Naive thymus-derived CD8-positive, alpha-beta T cell (primary cell): ENCODE results near the gene SYDE2. TPM values are rescaled to one million over a fixed set of nuclear protein-coding genes. Genes with fewer than 3 reads are reported as not detected.
"Not testable (repeated sequence)": the region's sequence is repeated elsewhere in the genome, so short reads cannot be mapped to it uniquely, and the experiment has no call there.

Experiments used
- ATAC-seq, 2 donors: fragments of 150-1000 bp; cut with Tn5 transposase in 1 of 2; sonication (Bioruptor Pico), chemical (Tn5 transposase) in 1 of 2; 1 replicate in 1 of 2; 2 replicates in 1 of 2; pipeline ENCODE4 v1.10.0; 2021; ENCODE audit warnings: mild to moderate bottlenecking in 2 of 2, moderate library complexity in 2 of 2
- POLR2A ChIA-PET: fragments of 350-600 bp; sonication (Branson Sonifier 250); formaldehyde crosslinking; loops from one replicate; lab custom pipeline; 2021; ENCODE audit warnings: antibody characterized with exemption; lab: Charles Lee
- DNase-seq, 10 donors: peaks; one replicate each; pipeline versions ENCODE4 v3.0.0 to v3.0.0-alpha.2; 2020 to 2022
- H3K27ac Mint-ChIP-seq, 10 donors: one replicate each; pipeline ENCODE4 v1.8.0; 2020 to 2022; ENCODE audit warnings: mild to moderate bottlenecking in 10 of 10, mixed read lengths in 10 of 10, moderate library complexity in 4 of 10, inconsistent platforms in 1 of 10
- H3K27me3 Mint-ChIP-seq, 5 donors: one replicate each; pipeline ENCODE4 v1.8.0; 2021 to 2022; ENCODE audit warnings: mixed read lengths in 5 of 5
- H3K36me3 Mint-ChIP-seq, 3 donors: one replicate each; pipeline ENCODE4 v1.8.0; 2020 to 2022; ENCODE audit warnings: mixed read lengths in 3 of 3, mild to moderate bottlenecking in 2 of 3, inconsistent platforms in 1 of 3
- H3K4me1 Mint-ChIP-seq, 4 donors: one replicate each; pipeline ENCODE4 v1.8.0; 2021 to 2022; ENCODE audit warnings: mixed read lengths in 4 of 4
- H3K4me3 Mint-ChIP-seq, 10 donors: one replicate each; pipeline ENCODE4 v1.8.0; 2020 to 2022; ENCODE audit warnings: mild to moderate bottlenecking in 10 of 10, mixed read lengths in 10 of 10, moderate library complexity in 6 of 10, inconsistent platforms in 1 of 10
- H3K9me3 Mint-ChIP-seq, 9 donors: one replicate each; pipeline ENCODE4 v1.8.0; 2020 to 2022; ENCODE audit warnings: mixed read lengths in 9 of 9, mild to moderate bottlenecking in 3 of 9, inconsistent platforms in 1 of 9, moderate library complexity in 1 of 9
- polyA plus RNA-seq, 3 donors: library from polyadenylated mRNA; unstranded; fragments of 300-500 nt; fragmentation: Illumina TruSeq; gene quantifications; one replicate each; pipeline ENCODE4 v1.2.3, GENCODE V29; 2021
- total RNA-seq, 8 experiments: library from RNA in 2 of 8; stranded (reverse) in 2 of 8; gene quantifications; one replicate each; pipeline ENCODE4 v1.2.3 and lab custom pipeline; 2021 to 2026

SYDE2 gene, protein sequence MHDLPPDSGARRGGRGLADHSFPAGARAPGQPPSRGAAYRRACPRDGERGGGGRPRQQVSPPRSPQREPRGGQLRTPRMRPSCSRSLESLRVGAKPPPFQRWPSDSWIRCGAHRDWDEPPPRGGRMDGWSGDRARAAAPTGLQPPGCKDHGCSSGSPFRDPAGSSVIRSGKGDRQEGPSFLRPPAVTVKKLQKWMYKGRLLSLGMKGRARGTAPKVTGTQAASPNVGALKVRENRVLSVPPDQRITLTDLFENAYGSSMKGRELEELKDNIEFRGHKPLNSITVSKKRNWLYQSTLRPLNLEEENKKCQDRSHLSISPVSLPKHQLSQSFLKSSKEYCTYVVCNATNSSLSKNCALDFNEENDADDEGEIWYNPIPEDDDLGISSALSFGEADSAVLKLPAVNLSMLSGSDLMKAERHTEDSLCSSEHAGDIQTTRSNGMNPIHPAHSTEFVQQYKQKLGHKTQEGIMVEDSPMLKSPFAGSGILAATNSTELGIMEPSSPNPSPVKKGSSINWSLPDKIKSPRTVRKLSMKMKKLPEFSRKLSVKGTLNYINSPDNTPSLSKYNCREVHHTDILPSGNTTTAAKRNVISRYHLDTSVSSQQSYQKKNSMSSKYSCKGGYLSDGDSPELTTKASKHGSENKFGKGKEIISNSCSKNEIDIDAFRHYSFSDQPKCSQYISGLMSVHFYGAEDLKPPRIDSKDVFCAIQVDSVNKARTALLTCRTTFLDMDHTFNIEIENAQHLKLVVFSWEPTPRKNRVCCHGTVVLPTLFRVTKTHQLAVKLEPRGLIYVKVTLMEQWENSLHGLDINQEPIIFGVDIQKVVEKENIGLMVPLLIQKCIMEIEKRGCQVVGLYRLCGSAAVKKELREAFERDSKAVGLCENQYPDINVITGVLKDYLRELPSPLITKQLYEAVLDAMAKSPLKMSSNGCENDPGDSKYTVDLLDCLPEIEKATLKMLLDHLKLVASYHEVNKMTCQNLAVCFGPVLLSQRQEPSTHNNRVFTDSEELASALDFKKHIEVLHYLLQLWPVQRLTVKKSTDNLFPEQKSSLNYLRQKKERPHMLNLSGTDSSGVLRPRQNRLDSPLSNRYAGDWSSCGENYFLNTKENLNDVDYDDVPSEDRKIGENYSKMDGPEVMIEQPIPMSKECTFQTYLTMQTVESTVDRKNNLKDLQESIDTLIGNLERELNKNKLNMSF
- total RNA-seq: 10 to 100 TPM in 1 of 2 experiments, 1 to 10 TPM in 1; 8.5 to 10.0 TPM
- 1 to 10 TPM; 2.7 to 5.8 (median 3.9) TPM for polyA plus RNA-seq
- 14.2 to 26.6 (median 18.5) reads per million in 6 experiments for total RNA-seq (lab: John Stamatoyannopoulos, UW)

DNA sequence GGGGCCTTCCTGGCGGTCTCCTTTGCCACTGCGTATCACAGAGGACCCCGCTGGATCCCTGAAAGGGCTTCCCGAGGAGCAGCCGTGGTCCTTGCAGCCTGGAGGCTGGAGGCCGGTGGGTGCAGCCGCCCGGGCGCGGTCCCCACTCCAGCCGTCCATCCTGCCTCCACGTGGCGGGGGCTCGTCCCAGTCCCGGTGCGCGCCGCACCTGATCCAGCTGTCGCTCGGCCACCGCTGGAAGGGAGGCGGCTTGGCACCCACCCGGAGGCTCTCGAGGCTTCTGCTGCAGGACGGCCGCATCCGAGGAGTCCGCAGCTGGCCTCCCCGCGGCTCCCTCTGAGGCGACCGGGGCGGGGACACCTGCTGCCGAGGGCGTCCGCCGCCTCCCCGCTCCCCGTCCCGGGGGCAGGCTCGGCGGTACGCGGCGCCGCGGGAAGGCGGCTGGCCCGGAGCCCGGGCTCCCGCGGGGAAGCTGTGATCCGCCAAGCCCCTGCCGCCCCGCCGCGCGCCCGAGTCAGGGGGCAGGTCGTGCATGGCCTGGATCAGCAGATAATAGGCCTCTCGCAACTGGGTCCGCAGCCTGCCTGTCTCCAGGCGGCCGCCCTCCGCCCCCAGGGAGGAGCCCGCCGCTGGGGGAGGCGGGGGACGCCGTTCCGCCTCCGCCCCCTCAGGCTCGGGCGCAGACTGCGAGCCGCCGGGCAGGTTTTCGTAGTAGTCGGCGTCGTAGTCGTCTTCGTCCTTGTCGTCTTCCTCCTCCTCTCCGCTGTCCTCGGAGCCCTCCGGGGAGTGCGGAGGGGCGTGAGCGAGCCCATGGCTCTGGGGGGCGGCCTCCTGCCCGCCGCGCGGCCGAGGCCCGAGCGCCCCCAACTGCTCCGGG lies at the start of gene SYDE2:
SYDE2 (minus strand) TSS at position 554 of the 877 bp plus-strand sequence; CDS start at position 534, 20 bp downstream.
- Mint-ChIP-seq H3K27ac (peak within 1 kb of the TSS; percentile 98 to 100 (median 99)), H3K9me3 (no peaks in the 10 kb centered on the region), H3K4me3 (peak within 1 kb of the TSS; percentile 93 to 100 (median 98)), H3K27me3 (peaks cover 0 to 17% (median 0%) of the 10 kb centered on the region in 5 donors), H3K36me3 (peaks cover 0 to 2% (median 0%) of the 10 kb centered on the region in 3 donors), H3K4me1 (peaks cover 7 to 47% (median 43%) of the 10 kb centered on the region in 4 donors)
- POLR2A ChIA-PET: interaction anchor here (0.6 to 3.4 kb wide), 19 partner anchors 9 to 1056 kb away, joined by 3 to 31 read pairs (median 4); partner anchors contain the start of genes BCL10, C1orf52 and PRKACB
- peak; percentile 77 to 81 for ATAC-seq
- peak; percentile 77 to 91 (median 88) for DNase-seq

DNA sequence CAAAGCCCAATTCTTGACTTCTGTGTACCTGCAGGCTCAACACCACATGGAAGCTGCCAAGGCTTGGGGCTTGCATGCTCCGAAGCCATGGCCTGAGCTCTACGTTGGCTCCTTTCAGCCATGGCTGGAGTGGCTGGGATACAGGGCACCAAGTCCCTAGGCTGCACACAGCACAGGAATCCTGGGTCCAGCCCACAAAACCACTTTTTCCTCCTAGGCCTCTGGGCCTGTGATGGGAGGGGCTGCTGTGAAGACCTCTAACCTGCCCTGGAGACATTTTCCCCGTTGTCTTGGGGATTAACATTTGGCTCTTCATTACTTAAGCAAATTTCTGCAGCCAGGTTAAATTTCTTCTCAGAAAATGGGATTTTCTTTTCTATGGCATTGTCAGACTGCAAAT lies 48.2 kb upstream of the SYDE2 start:
- peaks cover 9 to 20% (median 18%) of the 10 kb centered on the region in 4 donors for H3K4me1 Mint-ChIP-seq
- not testable (repeated sequence) for ATAC-seq
- POLR2A ChIA-PET: interaction anchor here (1.0 kb wide), 1 partner anchor 49 kb away, joined by 3 read pairs; no protein-coding TSS in a partner anchor

DNA sequence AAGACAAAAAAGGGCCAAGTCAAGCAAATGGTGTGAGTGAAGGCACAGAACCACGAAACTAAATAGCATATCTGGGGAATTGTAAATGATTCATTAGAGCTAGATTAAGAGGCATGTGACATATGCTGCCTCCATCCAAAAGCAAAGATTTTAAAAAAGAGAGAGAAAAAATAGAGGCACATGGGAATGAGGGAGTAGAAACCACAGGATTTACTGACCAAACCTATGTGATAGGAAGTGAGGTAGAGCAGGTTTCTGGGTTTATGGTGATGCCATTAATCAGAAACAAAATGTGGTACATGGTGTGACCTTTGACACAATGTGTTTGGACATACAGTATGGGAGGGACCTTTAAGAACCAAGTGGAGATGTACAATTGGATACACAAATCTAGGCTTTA lies 45.1 kb upstream of the SYDE2 start:
- ATAC-seq (no peak), DNase-seq (no peak)
- no peak overlapping the region for H3K4me3 Mint-ChIP-seq
- H3K9me3 Mint-ChIP-seq: peaks cover 0 to 5% (median 0%) of the 10 kb centered on the region in 9 donors
- peaks cover 4 to 12% (median 9%) of the 10 kb centered on the region in 4 donors for H3K4me1 Mint-ChIP-seq
- POLR2A ChIA-PET: no interaction called here
- H3K36me3 Mint-ChIP-seq: peaks cover 5 to 7% (median 6%) of the 10 kb centered on the region in 3 donors
- H3K27ac Mint-ChIP-seq: no peak overlapping the region
- no peaks in the 10 kb centered on the region for H3K27me3 Mint-ChIP-seq

More for the DNA sequence above, 48.2 kb upstream of the SYDE2 start:
- peaks cover 2 to 30% (median 5%) of the 10 kb centered on the region in 3 donors for H3K36me3 Mint-ChIP-seq
- peak overlapping the region in 1 of 10 donors; percentile 64 for H3K27ac Mint-ChIP-seq
- not testable (repeated sequence) for H3K9me3 Mint-ChIP-seq, H3K27me3 Mint-ChIP-seq, H3K4me3 Mint-ChIP-seq, DNase-seq

DNA sequence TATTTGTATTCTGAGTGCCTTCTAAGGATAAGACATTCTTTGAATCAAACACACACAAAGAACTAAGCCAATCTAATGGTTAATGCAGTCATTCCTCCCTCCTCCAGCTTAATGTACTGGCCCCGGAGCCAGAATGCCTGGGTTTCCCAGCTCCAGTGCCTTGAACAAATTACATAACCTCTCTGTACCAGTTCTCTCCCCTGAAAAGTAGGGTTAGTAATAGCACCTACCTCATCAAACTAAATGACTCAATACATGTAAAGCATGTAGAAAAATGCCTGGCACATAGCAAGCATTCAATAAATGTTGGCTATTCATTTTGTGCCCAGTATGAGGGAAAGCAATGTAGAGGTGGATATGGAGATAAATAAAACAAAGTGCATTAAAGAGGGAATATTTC lies 44.6 kb upstream of the SYDE2 start:
- peaks cover 2 to 9% (median 2%) of the 10 kb centered on the region in 3 donors for H3K36me3 Mint-ChIP-seq
- no peaks in the 10 kb centered on the region for H3K27me3 Mint-ChIP-seq
- no peak for ATAC-seq
- DNase-seq: no peak
- H3K4me3 Mint-ChIP-seq: no peak overlapping the region
- peaks cover 0 to 5% (median 0%) of the 10 kb centered on the region in 9 donors for H3K9me3 Mint-ChIP-seq
- H3K27ac Mint-ChIP-seq: no peak overlapping the region
- H3K4me1 Mint-ChIP-seq: peaks cover 8 to 15% (median 11%) of the 10 kb centered on the region in 4 donors
- POLR2A ChIA-PET: no interaction called here

DNA sequence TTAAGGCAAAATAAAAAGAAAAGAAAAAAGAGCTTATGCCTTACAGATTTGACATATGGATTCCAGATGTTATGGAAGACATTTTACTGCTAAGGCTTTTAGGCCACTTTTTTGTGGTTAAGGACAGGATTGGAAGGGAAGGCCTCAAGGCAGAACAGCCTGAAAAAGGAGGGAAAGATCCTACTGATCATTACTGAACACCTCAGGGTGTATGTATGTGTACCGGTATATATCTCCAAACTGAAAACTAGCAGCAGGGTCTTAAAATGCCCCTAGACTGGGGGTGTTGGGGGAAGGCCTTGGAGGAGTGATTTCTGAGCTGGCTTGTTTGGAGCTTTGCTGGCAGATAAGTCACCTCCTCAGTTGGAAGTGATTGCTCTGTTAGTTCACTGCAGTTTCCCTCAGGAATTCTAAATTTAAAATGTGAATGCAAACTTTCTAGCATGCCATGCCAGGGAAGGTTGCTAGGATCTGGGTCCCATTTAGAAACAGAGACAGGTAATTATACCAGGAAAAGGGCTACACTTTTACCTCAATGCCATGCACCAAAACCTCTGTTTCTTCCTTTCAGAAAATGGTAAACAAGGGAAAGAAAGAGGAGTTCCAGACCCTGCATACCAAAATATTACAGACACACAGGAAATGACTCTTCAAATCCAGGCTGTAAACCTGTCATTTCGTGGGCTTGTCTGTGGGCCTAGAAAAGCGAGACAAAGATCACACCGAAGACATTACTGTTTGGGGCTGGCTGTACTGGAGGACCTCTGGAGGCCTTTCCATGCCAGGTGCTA lies 43.6 kb upstream of the SYDE2 start:
- Mint-ChIP-seq H3K4me3 (no peak overlapping the region), H3K9me3 (peaks cover 0 to 3% (median 0%) of the 10 kb centered on the region in 9 donors), H3K27ac (peak overlapping the region in 2 of 10 donors; percentile 11 to 20), H3K4me1 (peaks cover 7 to 19% (median 12%) of the 10 kb centered on the region in 4 donors), H3K27me3 (no peaks in the 10 kb centered on the region), H3K36me3 (peaks cover 0 to 8% (median 0%) of the 10 kb centered on the region in 3 donors)
- ATAC-seq (no peak), DNase-seq (no peak)
- POLR2A ChIA-PET: no interaction called here

DNA sequence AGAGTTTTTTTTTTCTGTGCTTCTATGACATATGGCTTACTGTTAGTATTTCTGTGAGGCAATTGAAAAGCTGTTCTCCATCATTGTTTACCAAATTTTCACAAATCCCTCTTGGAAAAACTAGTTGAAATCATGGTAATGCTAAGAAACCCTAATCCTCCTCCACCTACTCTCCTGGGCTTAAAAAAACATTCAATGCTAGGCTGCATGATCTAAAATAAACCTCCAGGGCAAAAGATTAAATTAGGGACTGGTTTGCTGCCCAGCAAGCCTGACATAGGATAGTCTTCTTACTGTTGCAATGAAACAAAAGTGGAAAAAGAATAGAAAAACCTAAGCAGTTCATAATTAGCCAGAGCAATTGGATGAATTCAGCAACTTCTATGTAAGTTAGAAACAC lies 42.6 kb upstream of the SYDE2 start:
- Mint-ChIP-seq H3K4me3 (no peak overlapping the region), H3K9me3 (peaks cover 0 to 1% (median 0%) of the 10 kb centered on the region in 9 donors), H3K27me3 (peaks cover 0 to 2% (median 0%) of the 10 kb centered on the region in 5 donors), H3K27ac (no peak overlapping the region), H3K36me3 (peaks cover 0 to 7% (median 0%) of the 10 kb centered on the region in 3 donors), H3K4me1 (peaks cover 6 to 19% (median 11%) of the 10 kb centered on the region in 4 donors)
- ATAC-seq (no peak), DNase-seq (no peak)
- POLR2A ChIA-PET: interaction anchor here (0.6 kb wide), 1 partner anchor 1029 kb away, joined by 5 read pairs; no protein-coding TSS in a partner anchor

DNA sequence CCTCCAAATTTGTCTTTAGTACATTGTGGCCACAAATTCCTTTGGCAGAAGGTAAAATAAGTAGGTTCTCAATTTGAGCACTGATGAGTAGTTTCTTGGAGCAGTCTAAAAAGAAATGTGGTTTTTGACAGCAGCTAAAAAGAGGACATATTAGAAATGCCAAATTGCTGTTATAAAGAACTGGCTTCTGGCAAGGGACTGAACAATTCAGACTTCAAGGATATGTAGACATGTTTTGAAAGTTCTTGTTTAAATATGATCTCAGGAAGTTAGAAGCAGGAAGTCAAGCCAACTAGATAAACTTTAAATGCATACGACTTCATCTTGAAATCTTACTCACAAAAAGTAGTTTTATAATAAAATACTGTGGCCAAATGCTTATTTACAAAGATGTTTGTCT lies 39.8 kb upstream of the SYDE2 start:
- peak overlapping the region in 4 of 10 donors; percentile 5 to 51 (median 12) for H3K4me3 Mint-ChIP-seq
- POLR2A ChIA-PET: interaction anchor here (0.7 to 1.5 kb wide), 5 partner anchors 19 to 296 kb away, joined by 3 to 4 read pairs (median 3); partner anchors contain the start of genes BCL10 and C1orf52
- ATAC-seq (no peak), DNase-seq (peak in 1 of 10 donors; percentile 7)
- H3K27ac Mint-ChIP-seq: peak overlapping the region in 9 of 10 donors; percentile 3 to 89 (median 61)
- H3K27me3 Mint-ChIP-seq: peaks cover 0 to 8% (median 4%) of the 10 kb centered on the region in 5 donors
- peaks cover 0 to 1% (median 0%) of the 10 kb centered on the region in 9 donors for H3K9me3 Mint-ChIP-seq
- H3K4me1 Mint-ChIP-seq: peaks cover 6 to 19% (median 11%) of the 10 kb centered on the region in 4 donors
- H3K36me3 Mint-ChIP-seq: peaks cover 0 to 7% (median 0%) of the 10 kb centered on the region in 3 donors

DNA sequence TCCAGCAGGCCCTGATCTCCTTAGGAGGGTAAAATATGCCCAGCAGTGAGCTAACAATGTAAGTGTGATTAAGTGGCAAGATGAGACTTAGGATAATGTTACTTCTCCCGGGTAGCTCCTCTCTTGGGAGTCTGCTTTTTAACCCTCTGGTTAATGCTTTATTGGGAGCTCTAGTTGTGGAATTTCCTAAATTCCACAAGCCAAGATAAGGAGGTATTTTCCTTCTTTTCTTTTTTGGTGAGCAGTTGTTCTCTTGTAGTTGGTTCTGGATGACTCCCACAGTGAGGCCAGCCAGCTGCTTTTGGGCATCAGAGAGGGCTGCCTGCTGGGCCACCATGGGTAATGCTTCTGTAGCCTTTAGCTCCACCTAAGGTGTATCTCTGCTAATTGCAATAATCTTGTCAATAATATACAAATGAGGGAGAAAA lies 39.4 kb upstream of the SYDE2 start:
- peaks cover 0 to 1% (median 0%) of the 10 kb centered on the region in 9 donors for H3K9me3 Mint-ChIP-seq
- peak overlapping the region in 2 of 10 donors; percentile 5 for H3K4me3 Mint-ChIP-seq
- H3K27ac Mint-ChIP-seq: peak overlapping the region in 5 of 10 donors; percentile 61 to 89 (median 84)
- H3K36me3 Mint-ChIP-seq: peaks cover 0 to 7% (median 0%) of the 10 kb centered on the region in 3 donors
- peaks cover 0 to 8% (median 5%) of the 10 kb centered on the region in 5 donors for H3K27me3 Mint-ChIP-seq
- DNase-seq (peak in 2 of 10 donors; percentile 11 to 23), ATAC-seq (peak; percentile 63 to 73)
- peaks cover 6 to 19% (median 11%) of the 10 kb centered on the region in 4 donors for H3K4me1 Mint-ChIP-seq
- POLR2A ChIA-PET: interaction anchor here (0.7 to 1.5 kb wide), 6 partner anchors 15 to 295 kb away, joined by 3 to 4 read pairs (median 3); partner anchors contain the start of genes BCL10 and C1orf52

DNA sequence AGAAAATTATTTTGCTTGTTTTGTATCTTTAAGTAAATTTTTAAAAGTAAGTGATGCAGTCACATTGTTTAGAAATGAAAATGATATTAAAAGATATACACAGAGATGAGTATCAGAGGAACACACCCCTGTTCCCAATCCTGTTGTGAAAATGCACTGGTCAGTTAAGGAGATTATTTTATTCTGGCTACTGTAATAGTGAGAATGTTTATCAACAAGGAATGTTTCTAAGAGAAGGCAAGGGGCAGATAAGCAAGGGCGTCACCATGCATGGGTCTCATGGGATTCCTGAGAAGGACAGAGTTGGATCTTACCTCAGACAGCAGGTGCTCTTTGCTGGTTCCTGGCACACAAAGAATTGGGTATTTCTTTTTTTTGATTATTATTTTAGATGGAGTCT lies 36.8 kb upstream of the SYDE2 start:
- POLR2A ChIA-PET: no interaction called here
- Mint-ChIP-seq H3K4me3 (no peak overlapping the region), H3K27me3 (peaks cover 0 to 8% (median 6%) of the 10 kb centered on the region in 5 donors), H3K27ac (no peak overlapping the region), H3K4me1 (peaks cover 6 to 13% (median 11%) of the 10 kb centered on the region in 4 donors), H3K36me3 (peaks cover 0 to 7% (median 0%) of the 10 kb centered on the region in 3 donors), H3K9me3 (peaks cover 0 to 1% (median 0%) of the 10 kb centered on the region in 9 donors)
- ATAC-seq: no peak
- no peak for DNase-seq
